Immature natural killer cell (primary cell): Measurements from ENCODE around the gene ME1. TPM values are rescaled to one million over a fixed set of nuclear protein-coding genes. Genes with fewer than 3 reads are reported as not detected.
"Not testable (repeated sequence)": the region's sequence is repeated elsewhere in the genome, so short reads cannot be mapped to it uniquely, and the experiment has no call there.

Experiments used
- DNase-seq, 3 donors: peaks; one replicate each; pipeline ENCODE4 v3.0.0; 2022; ENCODE audit warnings: mixed read lengths in 1 of 3
- H3K27ac Mint-ChIP-seq, 6 donors: one replicate each; pipeline ENCODE4 v1.8.0; 2020; ENCODE audit warnings: mixed read lengths in 6 of 6, mild to moderate bottlenecking in 5 of 6, inconsistent platforms in 4 of 6, moderate library complexity in 3 of 6
- H3K27me3 Mint-ChIP-seq, 3 donors: one replicate each; pipeline ENCODE4 v1.8.0; 2020 to 2021; ENCODE audit warnings: low read depth in 3 of 3, mild to moderate bottlenecking in 3 of 3, mixed read lengths in 3 of 3, moderate library complexity in 3 of 3, inconsistent platforms in 1 of 3
- H3K36me3 Mint-ChIP-seq, 3 donors: one replicate each; pipeline ENCODE4 v1.8.0; 2020; ENCODE audit warnings: mixed read lengths in 3 of 3, inconsistent platforms in 2 of 3, mild to moderate bottlenecking in 2 of 3
- H3K4me1 Mint-ChIP-seq, 2 donors: one replicate each; pipeline ENCODE4 v1.8.0; 2020; ENCODE audit warnings: inconsistent platforms in 2 of 2, mild to moderate bottlenecking in 2 of 2, mixed read lengths in 2 of 2, moderate library complexity in 1 of 2
- H3K4me3 Mint-ChIP-seq, 5 donors: one replicate each; pipeline ENCODE4 v1.8.0; 2020; ENCODE audit warnings: mild to moderate bottlenecking in 5 of 5, mixed read lengths in 5 of 5, inconsistent platforms in 3 of 5, moderate library complexity in 3 of 5
- H3K9me3 Mint-ChIP-seq, 6 donors: one replicate each; pipeline ENCODE4 v1.8.0; 2020; ENCODE audit warnings: mild to moderate bottlenecking in 6 of 6, mixed read lengths in 6 of 6, inconsistent platforms in 4 of 6, moderate library complexity in 3 of 6
- polyA plus RNA-seq, 3 donors: library from polyadenylated mRNA; unstranded; fragments of 300-500 nt; fragmentation: Illumina TruSeq; gene quantifications; one replicate each; pipeline ENCODE4 v1.2.3, GENCODE V29; 2021

The ME1 gene
- polyA plus RNA-seq, 3 donors from 2014 or later: 0.38 TPM; not detected in 2

- DNase-seq: peak; percentile 21 to 30 (median 27)
- Mint-ChIP-seq H3K27ac (peak overlapping the region; percentile 68 to 88 (median 80)), H3K4me3 (peak overlapping the region; percentile 36 to 76 (median 62)), H3K4me1 (peaks cover 47 to 63% of the 10 kb centered on the region in 2 donors), H3K36me3 (peaks cover 0 to 4% (median 0%) of the 10 kb centered on the region in 3 donors), H3K27me3 (peaks cover 0 to 1% (median 0%) of the 10 kb centered on the region in 3 donors), H3K9me3 (peaks cover 0 to 2% (median 0%) of the 10 kb centered on the region in 6 donors)
Observed at GRCh38 chr6:83308833-83309232, 122.0 kb downstream of the ME1 start.

DNA sequence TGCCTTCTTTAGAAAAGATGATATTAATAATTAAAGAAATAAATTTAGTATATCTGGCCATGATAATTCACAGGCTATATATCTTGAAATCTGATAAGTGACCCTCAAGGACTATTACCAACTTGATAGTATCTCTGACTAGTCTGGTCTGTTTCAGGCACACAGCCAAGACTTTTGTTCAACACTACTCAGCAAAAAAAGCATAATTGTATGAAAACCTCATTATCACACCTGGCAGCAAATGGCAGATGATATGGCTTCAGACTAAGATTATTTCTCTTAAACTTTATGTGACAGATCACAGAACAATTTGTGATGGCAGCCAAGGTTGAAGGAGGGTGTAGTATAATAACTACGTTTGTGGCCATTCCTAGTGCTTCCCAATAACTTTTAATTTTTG lies 123.0 kb downstream of the ME1 start:
- peaks cover 0 to 4% (median 0%) of the 10 kb centered on the region in 3 donors for H3K36me3 Mint-ChIP-seq
- H3K9me3 Mint-ChIP-seq: peaks cover 0 to 2% (median 0%) of the 10 kb centered on the region in 6 donors
- peak overlapping the region in 5 of 6 donors; percentile 19 to 69 (median 43) for H3K27ac Mint-ChIP-seq
- H3K27me3 Mint-ChIP-seq: peaks cover 0 to 1% (median 0%) of the 10 kb centered on the region in 3 donors
- H3K4me1 Mint-ChIP-seq: peaks cover 44 to 54% of the 10 kb centered on the region in 2 donors
- H3K4me3 Mint-ChIP-seq: peak overlapping the region in 3 of 5 donors; percentile 15 to 42 (median 22)
- no peak for DNase-seq

DNA sequence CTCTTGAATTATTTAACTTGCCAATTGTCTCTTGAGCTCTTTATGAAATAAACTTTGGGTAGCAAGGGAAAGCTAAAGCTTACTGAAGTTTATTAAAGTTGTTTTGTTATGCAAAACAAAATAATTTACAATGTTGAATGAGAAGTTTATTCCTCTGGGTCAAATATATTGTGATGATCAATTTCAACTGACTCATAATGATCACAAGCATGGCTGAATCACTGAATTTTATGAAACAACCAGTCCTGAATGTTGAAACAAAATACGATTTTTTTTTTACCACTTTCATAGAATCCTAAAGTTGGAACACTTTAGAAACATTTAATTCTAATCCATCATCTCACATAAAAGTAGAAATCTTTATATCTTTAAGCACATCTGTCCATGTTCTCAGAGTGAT lies 127.4 kb downstream of the ME1 start:
- Mint-ChIP-seq H3K27ac (no peak overlapping the region), H3K4me1 (peaks cover 10 to 13% of the 10 kb centered on the region in 2 donors), H3K4me3 (no peak overlapping the region), H3K36me3 (no peaks in the 10 kb centered on the region), H3K27me3 (no peaks in the 10 kb centered on the region), H3K9me3 (no peaks in the 10 kb centered on the region)
- DNase-seq: no peak

DNA sequence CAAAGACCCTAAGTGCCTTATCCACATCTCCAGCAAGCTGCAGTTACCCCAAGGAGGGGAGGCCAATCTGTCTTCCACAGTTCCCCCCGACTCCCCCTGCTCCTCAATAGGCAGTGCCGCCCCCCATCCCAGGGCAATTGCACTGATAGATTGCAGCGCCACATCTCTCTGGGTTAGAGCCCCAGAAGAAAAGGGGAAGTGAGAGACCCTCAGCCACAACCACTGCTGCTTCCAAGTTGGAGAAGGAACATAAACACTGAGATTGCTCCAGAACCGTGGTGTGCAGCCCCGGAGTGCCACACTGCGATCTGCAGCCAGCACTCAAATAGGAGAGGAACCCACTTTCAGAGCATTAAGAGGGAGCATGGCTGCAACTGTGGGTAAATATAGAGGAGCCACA lies 136.2 kb downstream of the ME1 start:
- DNase-seq: no peak
- Mint-ChIP-seq H3K36me3 (peaks cover 0 to 4% (median 4%) of the 10 kb centered on the region in 3 donors), H3K27ac (no peak overlapping the region), H3K27me3 (peaks cover 2 to 5% (median 2%) of the 10 kb centered on the region in 3 donors), H3K9me3 (peaks cover 0 to 7% (median 0%) of the 10 kb centered on the region in 6 donors), H3K4me3 (no peak overlapping the region), H3K4me1 (peaks cover 10 to 11% of the 10 kb centered on the region in 2 donors)

- DNase-seq: no peak
- H3K9me3 Mint-ChIP-seq: peaks cover 0 to 7% (median 0%) of the 10 kb centered on the region in 6 donors
Observed at GRCh38 chr6:83292900-83293843, 137.7 kb downstream of the ME1 start.

GRCh38 chr6:83287298-83287697 lies 143.6 kb downstream of the ME1 start:
- H3K27ac Mint-ChIP-seq, H3K27me3 Mint-ChIP-seq, H3K9me3 Mint-ChIP-seq, H3K4me1 Mint-ChIP-seq, H3K36me3 Mint-ChIP-seq, DNase-seq, H3K4me3 Mint-ChIP-seq: not testable (repeated sequence)

More at GRCh38 chr6:83292900-83293843, 137.7 kb downstream of the ME1 start:
- peaks cover 2 to 5% (median 2%) of the 10 kb centered on the region in 3 donors for H3K27me3 Mint-ChIP-seq
- H3K36me3 Mint-ChIP-seq: peaks cover 0 to 4% (median 4%) of the 10 kb centered on the region in 3 donors
- peak overlapping the region in 1 of 6 donors; percentile 2 for H3K27ac Mint-ChIP-seq
- H3K4me1 Mint-ChIP-seq: peaks cover 10 to 11% of the 10 kb centered on the region in 2 donors
- peak overlapping the region in 2 of 5 donors; percentile 14 to 42 for H3K4me3 Mint-ChIP-seq

DNA sequence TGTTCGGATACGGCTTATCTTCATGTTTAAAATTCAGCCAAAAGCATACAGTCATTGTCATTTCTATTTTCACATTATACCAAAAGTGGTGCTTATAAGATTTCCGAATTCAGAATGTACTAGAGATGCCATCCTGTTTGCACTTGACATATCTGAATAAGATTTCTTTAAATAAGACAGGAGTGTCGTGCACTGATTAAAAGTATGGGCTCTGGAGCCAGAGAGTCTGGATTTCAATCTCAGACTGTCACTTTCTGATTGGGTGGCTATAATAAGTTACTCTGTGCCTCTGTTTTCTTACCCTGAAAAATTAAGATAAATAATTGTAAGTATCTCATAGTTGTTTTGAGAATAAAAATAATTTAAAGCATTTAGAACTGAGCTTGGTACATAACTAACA lies 144.9 kb downstream of the ME1 start:
- DNase-seq: no peak
- H3K27ac Mint-ChIP-seq: no peak overlapping the region
- H3K27me3 Mint-ChIP-seq: peaks cover 0 to 6% (median 6%) of the 10 kb centered on the region in 3 donors
- H3K4me1 Mint-ChIP-seq: no peaks in the 10 kb centered on the region
- H3K4me3 Mint-ChIP-seq: no peak overlapping the region
- H3K9me3 Mint-ChIP-seq: peaks cover 0 to 8% (median 2%) of the 10 kb centered on the region in 6 donors
- no peaks in the 10 kb centered on the region for H3K36me3 Mint-ChIP-seq

GRCh38 chr6:83273596-83273995 lies 157.3 kb downstream of the ME1 start:
- Mint-ChIP-seq H3K27me3 (peaks cover 0 to 1% (median 0%) of the 10 kb centered on the region in 3 donors), H3K4me3 (no peak overlapping the region), H3K36me3 (no peaks in the 10 kb centered on the region), H3K27ac (no peak overlapping the region), H3K4me1 (no peaks in the 10 kb centered on the region), H3K9me3 (no peaks in the 10 kb centered on the region)
- DNase-seq: no peak

GRCh38 chr6:83270971-83271719 lies 159.7 kb downstream of the ME1 start:
- Mint-ChIP-seq H3K4me3 (no peak overlapping the region), H3K27ac (no peak overlapping the region), H3K36me3 (no peaks in the 10 kb centered on the region), H3K27me3 (peaks cover 0 to 3% (median 0%) of the 10 kb centered on the region in 3 donors), H3K4me1 (no peaks in the 10 kb centered on the region), H3K9me3 (no peaks in the 10 kb centered on the region)
- no peak for DNase-seq

GRCh38 chr6:83265384-83265783 lies 165.5 kb downstream of the ME1 start:
- Mint-ChIP-seq H3K36me3 (peaks cover 0 to 3% (median 0%) of the 10 kb centered on the region in 3 donors), H3K27me3 (peaks cover 0 to 2% (median 0%) of the 10 kb centered on the region in 3 donors), H3K4me3 (no peak overlapping the region), H3K9me3 (peaks cover 0 to 3% (median 0%) of the 10 kb centered on the region in 6 donors), H3K27ac (no peak overlapping the region), H3K4me1 (no peaks in the 10 kb centered on the region)
- no peak for DNase-seq

GRCh38 chr6:83260577-83260976 lies 170.3 kb downstream of the ME1 start:
- no peak overlapping the region for H3K4me3 Mint-ChIP-seq
- DNase-seq: no peak
- no peaks in the 10 kb centered on the region for H3K4me1 Mint-ChIP-seq
- H3K9me3 Mint-ChIP-seq: peaks cover 0 to 3% (median 0%) of the 10 kb centered on the region in 6 donors
- peaks cover 0 to 3% (median 0%) of the 10 kb centered on the region in 3 donors for H3K36me3 Mint-ChIP-seq
- H3K27me3 Mint-ChIP-seq: no peaks in the 10 kb centered on the region
- H3K27ac Mint-ChIP-seq: no peak overlapping the region

GRCh38 chr6:83258517-83258916 lies 172.3 kb downstream of the ME1 start:
- H3K4me1 Mint-ChIP-seq: no peaks in the 10 kb centered on the region
- H3K4me3 Mint-ChIP-seq: no peak overlapping the region
- H3K27ac Mint-ChIP-seq: no peak overlapping the region

DNA sequence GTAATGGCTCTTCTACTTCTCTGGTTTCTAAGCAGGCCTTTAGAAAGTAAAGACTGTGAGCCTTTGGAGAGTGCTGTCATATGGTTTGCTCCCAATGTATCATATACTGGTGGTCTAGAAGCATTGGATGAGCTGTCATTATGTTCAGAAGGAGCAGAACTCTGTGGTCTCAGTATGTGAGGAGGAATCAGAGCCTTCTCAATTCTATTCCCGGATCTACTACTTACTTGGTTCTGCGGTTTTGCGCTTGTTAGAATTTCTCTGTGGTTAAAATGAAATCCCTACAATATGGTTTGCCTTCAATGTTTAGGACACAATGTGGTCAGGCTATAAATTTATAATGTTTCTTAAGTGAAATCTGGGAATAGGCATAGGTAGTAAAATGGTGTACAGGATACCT lies 173.1 kb downstream of the ME1 start:
- Mint-ChIP-seq H3K36me3 (peaks cover 0 to 3% (median 0%) of the 10 kb centered on the region in 3 donors), H3K27me3 (no peaks in the 10 kb centered on the region), H3K4me3 (no peak overlapping the region), H3K27ac (no peak overlapping the region), H3K4me1 (no peaks in the 10 kb centered on the region), H3K9me3 (peaks cover 0 to 3% (median 0%) of the 10 kb centered on the region in 6 donors)
- no peak for DNase-seq

More at GRCh38 chr6:83258517-83258916, 172.3 kb downstream of the ME1 start:
- Mint-ChIP-seq H3K9me3 (peaks cover 0 to 3% (median 0%) of the 10 kb centered on the region in 6 donors), H3K27me3 (no peaks in the 10 kb centered on the region), H3K36me3 (peaks cover 0 to 3% (median 0%) of the 10 kb centered on the region in 3 donors)
- no peak for DNase-seq
